Calu3 (cell line): ENCODE measurements around the gene MT1B. TPM values are rescaled to one million over a fixed set of nuclear protein-coding genes. Genes with fewer than 3 reads are reported as not detected.
"Not testable (repeated sequence)": the region's sequence is repeated elsewhere in the genome, so short reads cannot be mapped to it uniquely, and the experiment has no call there.

Source experiments
- BruUV-seq: library from RNA; stranded (reverse); fragments of 400-500 nt; replicated peaks from 2 replicates; lab custom pipeline; 2021; lab: Mats Ljungman, UMichigan
- CTCF ChIA-PET: fragments of 300-600 bp; sonication (Branson Sonifier 250); formaldehyde crosslinking; loops from one replicate; lab custom pipeline; 2022; ENCODE audit warnings: antibody characterized with exemption; lab: Charles Lee
- DNase-seq: peaks from one replicate; pipeline ENCODE4 v3.0.0; 2022
- H3K27ac Mint-ChIP-seq: one replicate; pipeline ENCODE4 v1.8.0; 2022; ENCODE audit warnings: mixed read lengths; ENCODE audit not compliant: unreplicated experiment
- H3K27me3 Mint-ChIP-seq: one replicate; pipeline ENCODE4 v1.8.0; 2022; ENCODE audit warnings: mixed read lengths; ENCODE audit not compliant: unreplicated experiment
- H3K36me3 Mint-ChIP-seq: one replicate; pipeline ENCODE4 v1.8.0; 2022; ENCODE audit warnings: mild to moderate bottlenecking, moderate library complexity, mixed read lengths; ENCODE audit not compliant: insufficient read depth, unreplicated experiment
- H3K4me1 Mint-ChIP-seq: one replicate; pipeline ENCODE4 v1.8.0; 2022; ENCODE audit warnings: mild to moderate bottlenecking, low read depth, mixed read lengths; ENCODE audit not compliant: unreplicated experiment
- H3K4me3 Mint-ChIP-seq: one replicate; pipeline ENCODE4 v1.8.0; 2022; ENCODE audit warnings: mild to moderate bottlenecking, low read depth, moderate library complexity, mixed read lengths; ENCODE audit not compliant: unreplicated experiment
- H3K9me3 Mint-ChIP-seq: one replicate; pipeline ENCODE4 v1.8.0; 2022; ENCODE audit warnings: low read depth, mixed read lengths; ENCODE audit not compliant: unreplicated experiment
- intact Hi-C: fragments of 100-400 bp; cut with micrococcal nuclease; formaldehyde crosslinking; loops from one replicate; pipeline ENCODE4 v1.10.0; 2022; ENCODE audit not compliant: unreplicated experiment
- total RNA-seq: library from RNA; stranded (reverse); gene quantifications from 2 replicates; pipeline ENCODE4 v1.2.3, GENCODE V29; 2022
- TF ChIP-seq, protein P1 (sequence below): fragments of 200-600 bp; IDR thresholded peaks from one replicate; pipeline ENCODE4 v1.8.0; 2022; ENCODE audit warnings: antibody characterized with exemption; ENCODE audit not compliant: unreplicated experiment

Gene MT1B
- total RNA-seq, 1 experiment from 2014 or later, result not detected

DNA sequence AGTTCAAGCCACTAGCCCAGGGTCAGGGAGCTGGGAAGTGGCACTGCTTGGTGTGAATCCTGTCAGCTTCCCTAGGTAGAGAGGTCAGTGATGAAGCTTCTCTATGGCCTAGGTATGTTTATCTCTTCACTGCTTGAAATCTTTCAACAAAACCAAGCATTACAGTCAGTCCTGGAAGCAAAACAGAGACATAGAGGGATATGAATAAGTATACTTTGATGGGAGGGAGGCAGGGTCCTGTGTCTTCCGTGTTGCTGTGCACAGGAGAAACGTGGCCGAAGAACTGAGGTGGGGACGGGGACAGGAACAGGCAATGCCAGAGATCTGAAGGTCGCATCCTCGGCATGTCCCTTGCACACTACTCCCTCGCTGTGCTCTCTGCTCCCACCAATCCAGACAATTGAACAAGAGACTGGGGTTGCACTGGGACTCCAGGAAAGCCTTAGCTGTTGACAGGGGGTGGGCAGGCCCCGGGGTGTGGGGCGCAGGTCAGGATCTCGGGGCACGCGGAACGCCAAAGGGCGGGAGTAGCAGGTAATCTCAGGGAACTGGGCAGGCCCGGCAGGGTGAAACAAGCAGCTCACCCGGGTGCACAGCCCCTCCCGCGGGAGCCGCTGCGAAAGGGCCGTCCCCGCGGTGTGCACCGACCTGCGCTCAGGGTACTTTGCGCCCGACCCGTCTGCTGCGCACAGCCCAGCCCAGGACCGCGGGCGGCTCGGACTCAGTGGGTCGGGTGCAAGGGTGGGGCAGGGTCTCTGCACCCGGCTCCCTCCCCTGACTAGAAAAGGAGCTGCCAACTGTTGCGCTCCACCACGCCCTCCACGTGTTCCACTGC lies 17.5 kb downstream of the MT1B start, which contains the start of gene MT1H:
TSS of gene MT1H (plus strand) at position 810 of the 835 bp plus-strand sequence. CDS start 71 bp downstream, outside the sequence.
- Mint-ChIP-seq H3K27me3 (peaks cover 100% of the 10 kb centered on the region), H3K36me3 (no peaks in the 10 kb centered on the region), H3K4me3 (no peak within 1 kb of the TSS), H3K9me3 (no peaks in the 10 kb centered on the region), H3K4me1 (no peaks in the 10 kb centered on the region), H3K27ac (no peak within 1 kb of the TSS)
- BruUV-seq, result no TSS peak
- TF ChIP-seq, protein P1, sequence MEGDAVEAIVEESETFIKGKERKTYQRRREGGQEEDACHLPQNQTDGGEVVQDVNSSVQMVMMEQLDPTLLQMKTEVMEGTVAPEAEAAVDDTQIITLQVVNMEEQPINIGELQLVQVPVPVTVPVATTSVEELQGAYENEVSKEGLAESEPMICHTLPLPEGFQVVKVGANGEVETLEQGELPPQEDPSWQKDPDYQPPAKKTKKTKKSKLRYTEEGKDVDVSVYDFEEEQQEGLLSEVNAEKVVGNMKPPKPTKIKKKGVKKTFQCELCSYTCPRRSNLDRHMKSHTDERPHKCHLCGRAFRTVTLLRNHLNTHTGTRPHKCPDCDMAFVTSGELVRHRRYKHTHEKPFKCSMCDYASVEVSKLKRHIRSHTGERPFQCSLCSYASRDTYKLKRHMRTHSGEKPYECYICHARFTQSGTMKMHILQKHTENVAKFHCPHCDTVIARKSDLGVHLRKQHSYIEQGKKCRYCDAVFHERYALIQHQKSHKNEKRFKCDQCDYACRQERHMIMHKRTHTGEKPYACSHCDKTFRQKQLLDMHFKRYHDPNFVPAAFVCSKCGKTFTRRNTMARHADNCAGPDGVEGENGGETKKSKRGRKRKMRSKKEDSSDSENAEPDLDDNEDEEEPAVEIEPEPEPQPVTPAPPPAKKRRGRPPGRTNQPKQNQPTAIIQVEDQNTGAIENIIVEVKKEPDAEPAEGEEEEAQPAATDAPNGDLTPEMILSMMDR, result no peak
- DNase-seq, result no peak
- CTCF ChIA-PET, result interaction anchor here (0.8 kb wide), 1 partner anchor 9 kb away, joined by 3 read pairs; no protein-coding TSS in a partner anchor
- intact Hi-C loops, result no loop called here

DNA sequence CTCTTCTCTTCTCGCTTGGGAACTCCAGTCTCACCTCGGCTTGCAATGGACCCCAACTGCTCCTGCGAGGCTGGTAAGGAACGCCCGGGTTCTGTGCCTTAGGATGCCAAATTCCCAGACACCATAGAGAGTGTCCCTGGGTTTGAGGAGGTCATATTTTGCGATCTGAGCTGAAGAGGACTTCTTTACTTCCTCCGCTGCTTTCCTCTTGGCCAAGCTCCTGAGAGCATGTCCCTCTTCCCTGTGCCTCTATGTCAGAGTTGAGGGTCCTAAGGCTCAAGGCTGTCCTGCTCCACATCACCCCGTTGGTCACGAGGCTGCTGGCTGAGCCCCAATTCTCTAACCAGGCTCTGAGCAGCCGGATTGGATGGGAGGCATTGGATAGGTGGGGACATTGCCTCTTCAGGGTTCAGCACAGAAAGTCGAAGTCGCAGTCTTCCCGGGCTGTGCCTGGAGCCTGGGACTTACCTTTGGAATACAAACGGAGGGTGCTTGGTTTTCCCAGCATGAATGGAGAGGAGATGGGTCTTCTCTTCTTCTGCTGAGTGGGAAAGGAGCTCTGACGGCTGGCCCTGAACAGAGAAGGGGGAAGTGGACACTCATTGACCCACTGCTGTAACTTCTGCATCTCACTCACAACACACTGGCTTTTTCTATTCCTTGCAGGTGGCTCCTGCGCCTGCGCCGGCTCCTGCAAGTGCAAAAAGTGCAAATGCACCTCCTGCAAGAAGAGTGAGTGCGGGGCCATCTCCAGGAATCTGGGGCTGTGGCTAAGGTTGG lies 18.3 kb downstream of the MT1B start:
- CTCF ChIA-PET, result no interaction called here
- Mint-ChIP-seq H3K27ac (no peak overlapping the region), H3K27me3 (peaks cover 100% of the 10 kb centered on the region), H3K36me3 (no peaks in the 10 kb centered on the region), H3K4me1 (no peaks in the 10 kb centered on the region), H3K9me3 (no peaks in the 10 kb centered on the region), H3K4me3 (no peak overlapping the region)
- no peak for DNase-seq
- intact Hi-C loops, result no loop called here
- TF ChIP-seq, protein P1, result no peak
- no TSS peak for BruUV-seq

DNA sequence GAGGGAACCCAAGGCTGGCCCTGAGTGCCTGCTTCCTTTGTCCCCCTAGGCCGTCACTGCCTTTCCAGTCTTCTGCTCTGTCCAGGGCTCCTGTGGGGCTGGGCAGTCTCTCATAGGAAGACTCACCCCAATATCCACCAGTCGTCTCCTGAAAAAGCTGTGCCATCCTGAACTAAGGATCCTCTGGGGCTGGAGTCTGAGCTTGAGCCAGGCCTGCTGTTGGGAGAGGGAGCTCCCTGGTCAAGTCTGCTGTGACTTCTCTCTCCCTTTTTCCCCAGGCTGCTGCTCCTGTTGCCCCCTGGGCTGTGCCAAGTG lies 18.9 kb downstream of the MT1B start:
- Mint-ChIP-seq H3K27ac (no peak overlapping the region), H3K4me1 (no peaks in the 10 kb centered on the region), H3K4me3 (no peak overlapping the region), H3K27me3 (peaks cover 100% of the 10 kb centered on the region), H3K9me3 (no peaks in the 10 kb centered on the region), H3K36me3 (no peaks in the 10 kb centered on the region)
- TF ChIP-seq, protein P1, result no peak
- BruUV-seq, result no TSS peak
- no peak for DNase-seq
- intact Hi-C loops, result no loop called here
- CTCF ChIA-PET, result no interaction called here

DNA sequence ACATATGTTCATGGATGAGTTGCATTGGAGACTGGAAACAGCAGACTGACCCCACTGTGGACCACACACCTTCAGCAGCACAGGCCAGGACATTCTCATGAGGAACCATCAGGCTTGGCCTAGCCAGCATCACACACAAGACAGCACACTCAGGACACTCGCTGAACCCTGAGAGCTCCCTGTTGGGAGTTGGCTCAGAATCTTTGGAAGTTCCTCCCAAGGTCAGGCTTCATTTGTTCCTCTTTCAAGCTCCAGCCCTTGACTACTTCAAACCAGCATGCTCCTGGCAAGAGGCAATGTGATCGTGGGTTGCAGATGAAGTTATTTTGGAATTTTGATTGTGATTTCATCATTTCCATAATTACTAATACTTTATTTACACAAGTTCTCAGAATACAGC lies 20.0 kb downstream of the MT1B start:
- DNase-seq, H3K36me3 Mint-ChIP-seq, intact Hi-C loops, H3K4me1 Mint-ChIP-seq, H3K9me3 Mint-ChIP-seq, H3K27ac Mint-ChIP-seq, H3K4me3 Mint-ChIP-seq, BruUV-seq: not testable (repeated sequence)
- H3K27me3 Mint-ChIP-seq, result peaks cover 100% of the 10 kb centered on the region
- CTCF ChIA-PET, result interaction anchor here (1.2 kb wide), 1 partner anchor 71 kb away, joined by 6 read pairs; no protein-coding TSS in a partner anchor

DNA sequence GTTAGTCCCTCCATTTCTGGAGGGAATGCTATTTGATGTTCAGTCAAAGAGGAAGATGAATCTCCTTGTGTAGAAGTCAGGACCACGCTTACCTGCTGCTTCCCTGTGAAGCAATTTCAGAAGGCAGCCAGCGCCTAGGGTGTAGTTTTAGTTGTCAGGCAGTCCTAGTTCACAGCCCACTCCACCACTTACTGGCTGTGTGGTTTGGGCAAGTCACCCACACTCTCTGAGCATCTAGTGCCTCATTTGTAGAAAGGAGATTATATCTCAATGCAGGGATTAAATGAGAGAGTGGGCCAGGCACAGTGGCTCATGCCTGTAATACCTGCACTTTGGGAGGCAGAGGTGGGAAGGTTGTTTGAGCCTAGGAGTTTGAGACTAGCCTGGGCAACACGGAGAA lies 20.5 kb downstream of the MT1B start:
- DNase-seq, H3K27ac Mint-ChIP-seq, H3K36me3 Mint-ChIP-seq, H3K4me3 Mint-ChIP-seq, BruUV-seq, intact Hi-C loops, H3K4me1 Mint-ChIP-seq, H3K9me3 Mint-ChIP-seq: not testable (repeated sequence)
- peaks cover 100% of the 10 kb centered on the region for H3K27me3 Mint-ChIP-seq
- CTCF ChIA-PET, result interaction anchor here (1.2 kb wide), 1 partner anchor 71 kb away, joined by 6 read pairs; no protein-coding TSS in a partner anchor
